GM21717 (cell line): ENCODE results near the gene PLIN5.

Source experiments
- ATAC-seq: cut with Tn5 transposase; IDR thresholded peaks from one replicate; pipeline ENCODE4 v1.9.1; 2021; ENCODE audit warnings: mild to moderate bottlenecking, moderate library complexity; ENCODE audit not compliant: unreplicated experiment

PLIN5 gene

DNA sequence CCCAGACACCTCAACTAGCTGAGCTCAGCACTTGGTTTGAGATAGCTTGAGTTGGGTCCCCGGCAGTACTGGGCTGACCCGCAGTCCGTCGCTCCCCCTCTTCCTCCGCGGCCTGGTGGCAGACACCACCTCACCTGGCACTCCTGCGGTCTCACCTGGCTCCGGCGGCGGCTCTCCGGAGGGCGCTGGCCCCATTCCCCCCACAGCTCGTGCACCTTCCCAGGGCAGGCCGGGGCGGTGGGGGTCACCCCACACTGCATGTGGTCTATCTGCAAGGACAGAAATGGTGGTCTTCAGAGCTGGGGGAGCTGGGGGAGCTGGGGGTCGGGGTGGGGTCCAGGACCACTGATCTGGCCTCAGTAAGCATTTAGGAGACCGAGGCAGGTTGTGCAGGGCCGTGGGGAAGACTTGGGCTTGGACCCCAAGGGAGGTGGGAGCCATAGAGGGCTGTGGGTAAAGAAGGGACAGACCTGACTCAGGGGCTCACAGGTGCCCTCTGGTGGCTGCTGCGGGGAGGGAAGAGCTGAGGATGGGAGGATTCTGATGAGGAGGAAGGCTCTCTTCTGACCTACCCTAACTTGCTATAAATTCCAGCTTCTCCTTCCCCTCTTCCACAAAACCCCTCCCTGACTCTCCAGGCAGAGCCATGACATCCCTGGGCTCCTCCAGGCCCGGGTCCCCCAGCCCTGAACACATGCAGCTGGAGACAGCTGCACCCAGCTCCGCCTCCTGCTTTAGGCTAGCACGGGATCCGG lies 10.0 kb downstream of the PLIN5 start:
- ATAC-seq: no peak

DNA sequence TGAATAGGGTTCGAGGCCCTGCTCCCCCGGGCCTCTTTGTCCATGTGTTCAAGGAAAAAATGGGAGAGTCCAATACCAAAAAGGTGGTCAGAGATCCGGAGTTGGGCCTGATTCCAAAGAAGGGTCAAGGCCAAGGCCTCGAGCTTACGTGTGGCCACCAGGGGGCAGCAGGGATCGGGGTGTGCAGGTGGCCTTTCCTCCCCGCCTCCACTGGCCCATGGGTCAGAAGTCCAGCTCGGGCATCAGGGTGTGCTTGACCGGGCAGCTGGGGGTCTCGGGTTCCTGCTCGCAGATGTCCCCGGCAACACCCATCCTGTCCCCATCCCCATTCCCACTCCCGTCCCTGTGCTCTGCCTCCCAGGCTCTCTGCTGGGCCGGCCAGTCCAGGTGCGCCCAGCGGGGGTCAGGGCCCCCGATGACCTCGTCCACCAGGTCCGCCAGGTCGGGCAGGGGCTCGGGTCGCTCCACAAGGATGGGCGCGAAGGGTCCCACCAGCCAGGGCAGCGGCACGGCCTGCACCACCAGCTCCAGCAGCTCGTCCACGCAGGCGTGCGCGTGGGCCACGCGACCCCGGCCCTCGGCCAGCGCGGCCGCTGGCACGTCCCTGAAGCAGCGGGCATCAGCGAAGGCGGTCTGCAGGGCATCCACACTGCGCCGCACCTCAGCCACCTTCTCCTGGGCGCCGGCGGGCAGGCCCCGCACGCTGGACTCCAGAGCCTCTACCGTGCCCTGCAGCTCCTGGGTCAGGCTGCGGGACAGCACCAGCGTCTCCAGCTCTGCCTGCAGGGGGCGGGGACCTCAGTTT lies 11.5 kb downstream of the PLIN5 start:
- ATAC-seq: no peak

DNA sequence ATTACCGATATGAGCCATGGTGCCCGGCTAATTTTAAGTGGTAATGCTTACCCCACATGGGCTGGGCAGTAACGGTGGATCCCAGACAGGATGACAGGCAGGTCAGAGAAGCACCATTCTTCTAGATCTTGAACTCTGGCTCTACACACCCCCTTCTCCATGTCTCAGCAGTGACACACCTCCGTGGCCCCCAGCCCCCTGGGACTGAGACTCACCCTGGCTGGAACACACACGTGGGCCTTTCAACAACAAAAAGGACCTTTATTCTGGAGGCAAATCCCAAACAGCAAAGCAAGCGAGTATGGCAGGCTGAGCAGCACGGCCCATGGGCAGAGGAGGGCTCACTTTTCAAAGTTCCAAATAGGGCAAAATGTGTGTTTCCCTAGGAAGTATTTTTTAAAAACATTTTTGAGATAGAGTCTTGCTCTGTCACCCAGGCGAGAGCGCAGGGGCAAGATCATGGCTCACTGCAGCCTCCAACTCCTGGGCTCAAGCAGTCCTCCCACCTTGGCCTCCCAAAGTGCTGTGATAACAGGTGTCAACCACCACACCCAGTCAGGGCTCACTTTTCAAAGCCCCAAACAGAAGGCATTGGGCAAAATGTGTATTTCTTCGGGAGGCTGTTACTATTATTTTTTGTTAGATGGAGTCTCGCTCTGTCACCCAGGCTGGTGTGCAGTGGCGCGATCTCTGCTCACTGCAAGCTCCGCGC lies 12.6 kb downstream of the PLIN5 start:
- no peak for ATAC-seq

DNA sequence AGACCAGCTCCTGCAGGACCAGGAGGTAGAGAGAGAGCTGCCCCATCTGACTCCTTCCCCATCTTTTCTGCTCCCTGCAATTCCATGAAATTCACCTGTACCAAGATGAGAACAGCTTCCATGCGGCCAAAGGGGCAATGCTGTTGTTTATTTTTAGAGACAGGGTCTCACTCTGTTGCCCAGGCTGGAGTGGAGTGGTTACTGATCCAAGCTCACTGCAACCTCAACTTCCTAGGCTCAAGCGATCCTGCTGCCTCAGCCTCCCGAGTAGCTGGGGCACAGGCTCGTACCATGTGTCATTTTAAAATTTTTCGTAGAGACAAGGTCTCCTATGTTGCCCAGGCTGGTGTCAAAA lies 13.2 kb downstream of the PLIN5 start:
- no peak for ATAC-seq

DNA sequence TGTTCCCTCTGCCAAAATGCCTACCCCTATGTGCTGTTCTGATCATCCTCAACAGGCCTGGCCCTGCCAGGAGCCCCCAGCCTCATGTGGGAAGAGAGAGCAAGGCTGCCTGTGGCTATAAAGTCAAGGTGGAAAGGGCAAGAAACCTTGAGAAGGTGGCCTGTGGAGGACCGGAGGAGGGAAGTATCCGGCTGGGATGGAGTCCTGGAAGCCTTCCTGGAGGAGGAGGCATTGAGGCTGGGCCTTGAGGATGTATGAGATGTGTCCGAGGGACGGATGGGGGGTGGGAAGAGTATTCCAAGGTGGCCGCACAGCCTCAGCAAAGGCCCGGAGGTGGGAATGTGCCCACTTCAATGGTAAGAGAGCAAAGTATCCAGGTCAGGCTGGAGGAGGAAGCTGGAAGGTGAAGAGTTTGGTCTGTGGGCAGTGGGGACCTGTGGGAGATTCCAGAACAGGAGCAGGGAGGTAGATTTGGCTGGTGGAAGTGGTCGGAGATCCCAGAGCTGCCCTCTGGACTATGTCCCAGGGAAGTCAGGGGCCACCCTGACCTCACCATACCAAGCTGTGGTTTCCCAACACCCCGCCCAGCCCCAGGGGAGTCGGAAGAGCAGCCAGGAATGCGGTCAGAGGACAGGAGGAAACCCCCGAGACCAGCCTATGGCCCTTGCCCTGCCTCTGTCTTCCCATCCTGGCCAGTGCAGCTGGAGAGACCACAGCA lies 13.7 kb downstream of the PLIN5 start:
- no peak for ATAC-seq

DNA sequence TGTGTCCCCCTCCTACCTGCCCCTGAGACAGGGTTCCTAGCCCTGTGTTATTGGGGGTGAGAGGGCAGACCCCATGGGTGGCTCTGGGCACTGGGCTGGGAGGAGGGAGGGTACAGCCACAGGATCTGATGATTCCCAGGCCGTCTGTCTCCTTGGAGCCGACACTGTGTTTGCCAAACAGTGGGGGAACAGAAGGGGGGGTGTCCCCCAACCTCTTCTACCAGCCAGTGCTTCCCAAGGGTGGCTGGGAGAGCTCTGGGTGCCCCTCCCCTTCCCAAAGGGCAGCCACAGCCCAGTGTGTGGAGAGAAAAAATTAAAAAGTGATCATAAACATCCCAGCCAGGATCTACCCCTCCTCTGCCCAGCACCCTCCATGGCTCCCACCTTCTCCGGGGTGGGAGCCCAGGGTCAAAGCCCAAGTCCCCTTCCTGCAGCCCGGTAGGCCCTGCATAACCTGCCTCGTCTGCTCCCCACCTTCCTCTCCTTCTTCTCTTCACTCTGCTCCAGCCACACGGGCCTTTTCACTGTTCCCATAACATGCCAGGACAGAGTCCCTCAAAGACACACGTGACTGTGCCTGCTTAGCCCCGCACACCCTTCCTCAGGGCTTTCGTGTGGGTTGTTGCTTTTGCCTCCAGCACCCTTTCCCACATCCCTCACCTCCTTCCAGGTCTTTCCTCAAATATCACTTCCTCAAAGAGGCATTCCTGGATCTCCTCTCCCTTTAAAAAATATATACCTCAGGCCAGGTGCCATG lies 15.3 kb downstream of the PLIN5 start:
- ATAC-seq: no peak

DNA sequence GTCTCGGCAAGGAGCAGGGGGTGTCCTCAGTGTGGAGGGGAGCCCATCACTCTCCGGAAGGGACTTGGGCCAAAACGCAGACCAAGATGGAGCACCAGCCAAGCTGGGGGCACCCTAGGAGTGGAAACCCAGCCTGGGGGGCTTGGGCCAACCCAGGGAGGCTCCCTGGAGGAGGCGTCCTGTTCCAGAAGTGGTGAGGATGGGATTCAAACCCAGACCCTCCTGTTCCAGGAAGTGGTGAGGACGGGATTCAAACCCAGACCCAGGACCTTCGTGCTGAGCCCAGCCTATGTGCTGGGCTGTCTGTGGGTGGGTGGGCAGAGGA lies 15.9 kb downstream of the PLIN5 start:
- ATAC-seq: no peak

DNA sequence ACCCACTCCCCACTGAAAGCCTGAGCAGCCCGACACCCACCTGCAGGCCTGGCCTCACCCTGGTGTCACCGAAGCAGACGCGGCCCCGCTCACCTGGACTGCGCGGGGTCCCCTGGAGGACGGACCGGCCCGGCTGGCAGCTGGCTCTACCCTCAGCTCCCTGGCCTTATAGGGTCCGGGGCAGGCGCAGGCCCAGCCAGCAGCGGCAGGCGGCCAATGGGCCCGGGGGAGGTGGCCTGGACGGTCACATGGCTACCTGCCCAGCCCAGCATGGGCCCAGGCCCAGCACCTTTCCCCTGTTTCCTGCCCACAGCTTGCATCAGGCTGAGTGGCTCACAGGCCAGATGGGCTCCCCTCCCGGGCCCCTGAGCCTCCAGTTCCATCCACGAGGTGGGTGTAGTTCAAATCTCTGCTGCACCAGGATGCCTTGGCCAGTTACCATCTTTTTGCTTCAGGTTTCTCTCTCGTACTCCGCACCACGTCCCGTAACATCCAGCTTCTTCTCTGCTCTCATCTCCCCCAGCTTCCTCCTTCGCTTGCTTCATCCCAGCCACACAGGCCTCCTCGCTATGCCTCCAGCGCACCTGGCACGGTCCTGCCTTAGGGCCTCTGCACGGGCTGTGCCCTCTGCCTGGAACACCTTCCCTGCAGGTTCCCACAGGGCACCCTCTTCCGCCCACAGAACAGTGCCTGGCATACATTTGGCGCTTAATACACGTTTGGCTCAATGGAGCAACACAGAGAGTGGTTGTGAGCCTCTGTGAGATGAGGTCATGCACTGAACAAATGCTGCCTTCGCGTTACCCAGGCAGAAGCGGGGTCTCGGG lies 16.5 kb downstream of the PLIN5 start, which contains the start of gene PLIN4:
Gene PLIN4, minus strand, starts transcription at position 142 of the 827 bp plus-strand sequence. CDS start 214 bp downstream, outside the sequence.
- no peak for ATAC-seq

DNA sequence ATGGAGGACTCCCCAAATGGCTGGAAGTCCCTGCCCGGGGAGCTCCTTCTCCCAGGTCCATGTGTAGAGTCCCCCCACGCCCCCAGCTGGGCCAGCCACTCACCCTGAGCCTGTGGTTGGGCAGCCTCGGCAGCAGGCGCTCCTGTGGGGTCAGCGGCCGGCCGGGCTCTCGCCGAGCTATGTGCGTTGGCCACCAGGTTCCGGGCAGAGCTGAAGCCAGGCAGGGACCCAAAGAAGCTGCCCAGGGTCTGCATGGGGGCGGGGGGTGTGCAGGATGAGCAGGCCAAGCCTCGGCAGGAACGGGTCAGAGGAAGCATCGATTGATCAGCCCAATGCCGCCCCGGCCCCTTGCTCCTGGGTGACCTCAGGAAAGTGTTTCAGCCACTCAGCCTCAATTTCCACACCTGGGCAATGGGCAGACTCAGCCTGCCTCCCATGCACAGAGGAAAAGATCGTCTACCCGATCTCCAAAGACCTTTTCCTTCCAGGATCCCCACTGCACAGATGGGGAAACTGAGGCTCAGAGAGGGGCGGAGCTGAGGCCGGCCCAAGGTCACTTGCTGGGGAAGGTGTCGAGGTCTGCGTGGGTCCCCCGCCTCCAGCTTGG lies 17.5 kb downstream of the PLIN5 start:
- no peak for ATAC-seq

DNA sequence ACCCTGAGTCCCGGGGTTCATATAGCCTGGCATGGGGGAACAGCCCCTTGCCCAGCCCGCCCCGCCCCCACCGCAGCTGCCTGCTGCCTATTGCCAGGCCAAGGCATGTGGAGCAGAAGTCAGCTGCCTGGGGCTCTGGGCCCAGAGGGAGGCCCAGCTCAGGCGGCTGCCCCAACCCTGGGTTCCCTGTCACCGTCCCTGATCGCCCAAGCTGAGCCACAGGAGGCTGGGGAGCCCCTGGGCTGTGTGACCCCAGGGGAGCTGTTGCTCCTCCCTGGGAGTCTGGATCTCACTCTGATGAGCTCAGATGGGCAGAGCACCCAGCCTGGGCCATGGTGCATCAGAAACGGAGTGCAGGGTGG lies 18.1 kb downstream of the PLIN5 start:
- no peak for ATAC-seq

DNA sequence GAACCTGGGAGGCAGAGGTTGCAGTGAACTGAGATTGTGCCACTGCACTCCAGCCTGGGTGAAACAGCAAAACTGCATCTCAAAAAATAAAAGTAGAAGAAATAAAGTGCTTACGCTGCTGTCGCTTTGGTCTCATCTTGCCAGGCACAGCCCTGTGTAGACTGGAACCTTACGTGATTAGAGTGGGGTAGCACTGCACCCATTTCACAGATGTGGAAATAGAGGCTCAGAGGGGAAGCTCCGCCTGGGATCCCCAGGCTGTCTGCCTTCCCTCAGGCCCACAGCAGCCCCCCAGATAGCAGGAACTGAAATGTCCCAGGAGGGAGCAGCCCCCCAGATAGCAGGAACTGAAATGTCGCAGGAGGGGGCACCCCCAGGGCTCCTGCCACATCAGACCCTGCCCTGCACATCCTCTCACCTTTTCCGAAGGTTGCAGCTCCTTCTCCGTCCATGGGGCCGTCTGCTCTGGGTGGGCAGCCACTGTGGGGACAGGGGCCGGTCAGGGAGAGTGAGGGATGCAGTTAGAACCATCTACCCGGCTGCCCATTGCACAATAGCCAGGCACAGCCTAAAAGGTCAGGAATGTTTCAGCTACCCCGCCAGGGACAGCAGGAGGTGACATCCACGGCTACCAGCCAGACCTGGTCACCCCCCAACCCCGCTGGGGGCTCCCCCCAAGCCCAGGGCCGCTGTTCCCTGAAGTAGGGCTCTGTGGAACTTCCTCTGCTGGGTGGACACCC lies 18.7 kb downstream of the PLIN5 start:
- no peak for ATAC-seq

DNA sequence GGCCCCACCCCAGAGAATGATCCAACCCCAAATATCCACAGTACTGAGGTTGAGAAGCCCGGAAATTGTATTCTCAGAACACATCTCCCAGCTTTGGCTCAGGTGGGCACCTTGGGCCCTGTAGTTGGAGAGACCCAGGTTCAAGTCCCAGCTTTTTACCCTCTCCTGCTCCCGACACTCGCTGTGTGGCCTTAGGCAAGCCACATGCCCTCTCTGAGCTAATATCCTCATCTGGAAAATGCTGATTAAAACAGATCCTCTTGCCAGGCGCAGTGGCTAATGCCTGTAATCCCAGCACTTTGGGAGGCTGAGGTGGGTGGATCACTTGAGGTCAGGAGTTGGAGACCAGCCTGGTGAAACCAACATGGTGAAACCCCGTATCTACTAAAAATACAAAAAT lies 19.3 kb downstream of the PLIN5 start:
- ATAC-seq: no peak

DNA sequence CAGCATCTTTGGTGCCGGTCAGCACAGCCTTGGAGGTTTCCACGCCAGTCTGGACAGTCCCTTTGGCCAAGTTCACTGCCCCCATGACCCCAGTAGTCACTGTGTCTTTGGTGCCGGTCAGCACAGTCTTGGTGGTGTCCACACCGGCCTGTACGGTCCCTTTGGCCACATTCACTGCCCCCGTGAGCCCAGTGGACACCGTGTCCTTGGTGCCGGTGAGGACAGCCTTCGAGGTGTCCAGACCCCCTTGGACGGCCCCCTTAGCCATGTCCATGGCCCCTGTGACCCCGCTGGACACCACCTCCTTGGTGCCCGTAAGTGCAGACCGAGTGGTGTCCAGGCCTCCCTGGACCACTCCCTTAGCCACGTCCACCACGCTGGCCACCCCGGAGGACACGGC lies 21.8 kb downstream of the PLIN5 start:
- no peak for ATAC-seq

DNA sequence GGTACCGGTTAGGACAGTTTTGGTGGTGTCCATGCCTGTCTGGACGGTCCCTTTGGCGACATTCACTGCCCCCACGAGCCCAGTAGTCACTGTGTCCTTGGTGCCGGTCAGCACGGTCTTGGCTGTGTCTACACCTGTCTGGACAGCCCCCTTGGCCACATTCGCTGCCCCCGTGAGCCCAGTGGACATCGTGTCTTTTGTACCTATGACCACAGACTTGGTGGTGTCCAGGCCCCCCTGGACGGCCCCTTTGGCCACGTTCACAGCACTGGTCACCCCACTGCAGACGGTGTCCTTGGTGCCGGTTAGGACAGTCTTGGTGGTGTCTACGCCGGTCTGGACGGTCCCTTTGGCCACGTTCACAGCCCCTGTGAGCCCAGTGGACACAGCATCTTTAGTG lies 23.0 kb downstream of the PLIN5 start:
- no peak for ATAC-seq

DNA sequence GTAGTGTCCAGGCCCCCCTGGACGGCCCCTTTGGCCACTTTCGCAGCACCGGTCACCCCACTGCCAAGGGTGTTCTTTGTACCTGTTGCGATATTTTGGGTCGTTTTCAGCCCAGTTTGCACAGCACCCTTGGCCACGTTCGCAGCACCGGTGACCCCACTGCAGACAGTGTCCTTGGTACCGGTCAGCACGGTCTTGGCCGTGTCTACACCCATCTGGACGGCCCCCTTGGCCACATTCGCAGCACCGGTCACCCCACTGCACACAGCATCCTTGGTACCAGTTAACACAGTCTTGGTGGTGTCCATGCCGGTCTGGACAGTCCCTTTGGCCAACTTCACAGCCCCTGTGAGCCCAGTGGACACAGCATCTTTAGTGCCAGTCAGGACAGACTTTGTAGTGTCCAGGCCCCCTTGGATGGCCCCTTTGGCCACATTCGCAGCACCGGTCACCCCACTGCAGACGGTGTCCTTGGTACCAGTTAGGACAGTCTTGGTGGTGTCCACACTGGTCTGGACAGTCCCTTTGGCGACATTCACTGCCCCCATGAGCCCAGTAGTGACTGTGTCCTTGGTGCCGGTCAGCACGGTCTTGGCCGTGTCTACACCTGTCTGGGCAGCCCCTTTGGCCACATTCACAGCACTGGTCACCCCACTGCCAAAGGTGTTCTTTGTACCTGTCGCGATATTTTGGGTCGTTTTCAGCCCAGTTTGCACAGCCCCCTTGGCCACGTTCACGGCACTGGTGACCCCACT lies 23.5 kb downstream of the PLIN5 start:
- ATAC-seq: no peak

DNA sequence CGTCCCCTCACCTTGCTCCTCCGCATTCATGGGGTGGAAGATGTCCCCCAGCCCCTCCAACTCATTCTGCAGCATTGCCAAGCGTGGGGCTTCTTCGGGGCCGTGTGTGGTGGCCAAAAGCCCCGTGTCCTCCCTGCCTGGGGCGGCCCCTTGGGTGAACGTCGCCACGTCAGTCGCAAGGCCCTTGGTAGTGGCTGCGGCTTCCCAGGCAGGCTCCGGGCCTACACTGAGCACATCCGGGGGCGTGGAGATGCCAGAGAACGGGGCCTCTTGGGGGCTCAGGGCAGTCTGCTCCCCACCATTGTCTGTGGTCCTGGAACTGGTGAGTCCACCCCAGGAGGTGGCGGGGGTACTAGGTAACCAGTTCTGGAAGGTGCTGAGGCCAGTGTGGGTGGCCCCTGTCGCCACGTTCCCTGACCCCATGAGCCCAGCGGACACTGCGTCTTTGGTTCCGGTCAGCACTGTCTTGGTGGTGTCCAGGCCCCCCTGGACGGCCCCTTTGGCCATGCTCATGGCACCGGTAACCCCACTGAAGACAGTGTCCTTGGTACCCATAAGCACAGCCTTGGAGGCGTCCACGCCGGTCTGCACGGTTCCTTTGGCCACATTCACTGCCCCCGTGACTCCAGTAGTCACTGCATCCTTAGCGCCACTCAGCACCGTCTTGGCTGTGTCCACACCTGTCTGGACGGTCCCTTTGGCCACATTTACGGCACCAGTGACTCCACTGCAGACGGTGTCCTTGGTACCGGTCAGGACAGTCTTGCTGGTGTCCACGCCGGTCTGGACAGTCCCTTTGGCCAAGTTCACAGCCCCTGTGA lies 24.4 kb downstream of the PLIN5 start:
- ATAC-seq: no peak

DNA sequence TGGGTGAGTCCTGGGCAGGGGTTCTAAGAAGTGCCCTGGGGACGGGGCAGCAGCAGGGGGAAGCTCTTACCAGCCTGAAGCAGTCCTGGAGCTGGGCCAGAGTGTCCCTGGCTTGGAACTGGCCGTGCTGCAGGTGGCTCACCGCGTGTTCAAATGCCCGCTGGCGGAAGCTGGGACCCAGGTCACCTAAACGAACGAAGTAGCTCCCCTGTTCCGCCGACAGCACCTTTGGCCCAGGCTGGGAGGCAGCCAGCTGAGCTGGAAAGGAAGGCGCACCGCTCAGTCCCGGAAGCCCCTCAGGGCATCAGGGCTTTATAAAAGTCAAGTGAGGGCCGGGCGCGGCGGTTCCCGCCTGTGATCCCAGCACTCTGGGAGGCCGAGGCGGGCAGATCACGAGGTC lies 26.3 kb downstream of the PLIN5 start:
- no peak for ATAC-seq
